ENCODE results near the gene GALK1.
A peak's percentile ranks its signal among the peaks of the same experiment; 100 is the strongest.
"Not testable (repeated sequence)": the region's sequence is repeated elsewhere in the genome, so short reads cannot be mapped to it uniquely, and the experiment has no call there.

The GALK1 gene

DNA sequence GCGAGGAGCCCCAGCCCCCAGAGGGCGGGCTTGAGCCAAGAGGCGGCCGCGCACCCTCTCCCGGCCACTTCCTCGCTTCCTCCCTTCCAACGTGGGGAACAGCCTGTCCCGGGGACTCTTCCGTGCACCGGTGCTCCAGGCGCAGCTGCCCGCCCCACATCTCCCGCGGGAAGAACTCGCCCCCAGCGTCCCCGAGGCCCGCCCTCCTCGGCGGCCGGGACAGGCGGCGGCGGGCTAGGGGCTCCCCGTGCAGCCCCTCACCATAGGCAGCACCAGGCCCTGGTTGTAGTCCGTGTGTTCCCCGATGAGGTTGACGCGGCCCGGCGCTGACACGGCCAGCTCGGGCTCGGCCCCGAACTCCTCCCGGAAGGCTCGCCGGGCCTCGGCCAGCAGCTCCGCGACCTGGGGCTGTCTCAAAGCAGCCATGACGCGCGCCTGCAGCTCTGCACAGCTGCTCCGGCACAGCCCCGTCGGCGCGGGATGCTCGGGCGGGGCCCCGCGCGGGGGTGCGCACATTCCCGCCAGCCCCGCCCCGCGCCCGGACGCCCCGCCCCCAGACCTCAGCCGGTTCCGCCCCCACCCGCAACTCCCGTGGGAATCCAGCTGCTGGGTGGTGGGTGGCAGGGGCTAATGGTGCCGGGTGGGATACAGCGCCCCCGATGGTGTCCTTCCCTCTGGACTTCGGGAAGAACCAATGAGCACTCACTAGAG lies at the start of gene GALK1:
TSS of gene GALK1 (minus strand) at position 482 of the 711 bp plus-strand sequence. CDS start at position 426, 56 bp downstream.
- peak; percentile 90 for DNase-seq (ENCODE audit: low spot score)
- peak; percentile 48 for FAIRE-seq

DNA sequence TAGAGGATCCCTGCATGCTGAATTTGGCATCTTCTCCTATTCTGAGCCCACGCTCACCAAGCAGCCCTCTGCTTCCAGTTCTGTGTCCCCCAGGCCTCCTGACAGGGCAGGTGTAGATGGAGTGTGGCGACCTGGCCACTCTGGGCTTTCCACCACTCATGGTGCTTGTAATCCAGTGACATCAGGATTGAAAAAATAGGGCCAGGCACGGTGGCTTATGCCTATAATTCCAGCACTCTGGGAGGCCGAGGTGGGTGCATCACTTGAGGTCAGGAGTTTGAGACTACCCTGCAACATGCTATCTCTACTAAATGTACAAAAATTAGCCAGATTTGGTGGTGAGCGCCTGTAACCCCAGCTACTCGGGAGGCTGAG lies 49.0 kb upstream of the GALK1 start:
- FAIRE-seq (no peak), DNase-seq (ENCODE audit: low spot score) (no peak)

DNA sequence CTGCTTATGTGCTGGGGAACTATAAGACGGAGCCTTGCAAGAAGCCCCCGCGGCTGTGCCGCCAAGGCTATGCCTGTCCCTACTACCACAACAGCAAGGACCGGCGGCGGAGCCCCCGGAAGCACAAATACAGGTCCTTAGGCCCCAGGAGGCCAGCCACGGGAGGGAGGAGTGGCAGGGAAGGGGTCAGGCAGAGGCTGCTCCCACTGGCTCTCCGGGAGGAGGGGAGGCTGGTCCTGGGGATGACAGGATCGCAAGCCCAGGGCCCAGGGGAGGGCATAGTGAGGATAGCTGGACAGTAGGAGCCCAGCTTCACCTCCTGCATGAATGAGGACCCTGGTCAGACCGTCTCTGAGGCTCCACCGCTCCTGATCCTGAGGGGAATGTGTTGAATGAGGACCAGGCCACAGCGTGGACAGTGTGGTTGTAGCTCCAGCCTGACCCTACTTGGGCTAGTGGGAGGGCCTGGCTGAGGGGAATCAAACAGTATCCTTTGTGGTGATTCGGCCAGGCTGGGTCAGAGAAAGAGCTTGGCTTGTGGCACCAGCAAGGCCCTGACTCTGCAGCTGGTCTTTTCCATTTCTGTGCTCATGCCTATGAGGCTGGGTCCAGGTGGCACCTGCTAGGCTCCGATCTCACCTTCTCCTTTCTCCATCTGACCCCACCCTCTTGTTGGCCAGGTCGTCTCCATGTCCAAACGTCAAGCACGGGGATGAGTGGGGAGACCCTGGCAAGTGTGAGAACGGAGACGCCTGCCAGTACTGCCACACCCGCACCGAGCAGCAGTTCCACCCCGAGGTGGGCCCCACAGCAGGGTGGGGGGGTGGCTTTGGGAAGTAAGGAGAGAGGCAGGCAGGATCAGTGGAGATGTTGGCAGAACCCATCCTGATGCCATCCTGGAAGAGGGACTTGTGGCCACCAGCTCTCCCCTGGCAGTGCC lies 48.4 kb upstream of the GALK1 start:
- FAIRE-seq (peak; percentile 82), DNase-seq (ENCODE audit: low spot score) (no peak)

DNA sequence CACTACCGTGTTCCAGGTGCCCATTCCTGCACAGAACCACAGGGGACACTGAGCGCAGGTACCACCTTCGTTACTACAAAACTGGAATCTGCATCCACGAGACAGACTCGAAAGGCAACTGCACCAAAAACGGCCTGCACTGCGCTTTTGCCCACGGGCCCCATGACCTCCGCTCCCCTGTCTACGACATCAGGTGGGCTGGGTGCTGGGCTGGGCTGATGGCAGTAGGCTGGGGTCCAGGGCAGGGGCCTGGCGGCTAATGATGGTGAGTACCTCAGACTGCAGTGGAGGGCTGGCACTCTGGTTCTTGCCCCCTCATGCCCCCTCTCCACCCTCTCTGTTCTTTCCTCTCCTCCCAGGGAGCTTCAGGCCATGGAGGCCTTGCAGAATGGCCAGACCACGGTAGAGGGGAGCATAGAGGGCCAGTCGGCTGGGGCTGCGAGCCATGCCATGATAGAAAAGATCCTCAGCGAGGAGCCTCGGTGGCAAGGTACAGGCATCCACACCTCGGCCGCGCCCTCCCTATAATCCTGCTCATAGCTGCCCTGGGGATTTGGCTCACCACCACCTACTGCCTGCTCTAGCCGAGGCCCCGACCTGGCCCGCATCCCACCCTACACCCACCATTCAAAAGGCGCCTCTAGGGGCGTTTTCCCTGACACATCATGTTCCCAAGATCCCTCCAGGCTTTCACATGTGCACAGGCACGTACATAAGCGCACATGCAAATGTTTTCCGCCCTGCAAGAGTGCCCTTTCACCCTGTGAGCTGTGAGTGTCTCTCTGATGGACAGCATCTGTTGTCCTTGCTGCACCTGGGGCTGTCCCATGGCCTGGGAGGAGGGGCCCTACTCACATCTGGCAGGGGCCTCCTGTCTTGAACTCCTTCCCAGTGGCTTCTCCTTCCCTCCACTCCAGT lies 47.4 kb upstream of the GALK1 start:
- no peak for DNase-seq (ENCODE audit: low spot score)
- no peak for FAIRE-seq

DNA sequence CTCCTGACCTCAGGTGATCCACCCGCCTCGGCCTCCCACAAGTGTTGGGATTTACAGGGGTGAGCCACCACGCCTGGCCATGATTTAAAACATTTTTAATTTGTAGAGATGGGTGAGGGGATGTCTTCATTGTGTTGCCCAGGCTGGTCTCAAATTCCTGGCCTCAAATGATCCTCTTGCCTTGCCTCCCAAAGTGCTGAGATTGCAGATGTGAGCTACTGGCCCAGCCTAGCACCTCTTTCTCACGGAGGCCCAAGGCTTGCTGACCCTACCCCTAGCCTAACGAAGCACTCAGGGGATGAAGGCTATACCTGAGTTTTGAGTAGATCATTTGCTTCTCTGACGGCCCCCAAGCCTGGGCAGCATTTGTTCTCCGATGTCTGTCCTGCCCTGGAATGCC lies 46.2 kb upstream of the GALK1 start:
- DNase-seq (ENCODE audit: low spot score) (no peak), FAIRE-seq (peak; percentile 35)

DNA sequence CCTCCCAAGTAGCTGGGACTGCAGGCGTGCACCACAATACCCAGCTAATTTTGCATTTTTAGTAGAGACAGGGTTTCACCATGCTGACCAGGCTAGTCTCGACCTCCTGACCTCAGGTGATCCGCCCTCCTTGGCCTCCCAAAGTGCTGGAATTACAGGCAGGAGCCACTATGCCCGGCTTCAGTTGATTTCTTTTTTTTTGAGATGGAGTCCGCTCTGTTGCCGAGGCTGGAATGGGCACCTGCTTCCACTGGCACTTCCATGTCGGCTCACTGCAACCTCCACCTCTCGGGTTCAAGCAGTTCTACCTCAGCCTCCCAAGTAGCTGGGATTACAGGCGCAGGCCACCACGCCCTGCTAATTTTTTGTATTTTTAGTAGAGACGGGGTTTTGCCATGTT lies 45.8 kb upstream of the GALK1 start:
- peak; percentile 66 for FAIRE-seq
- not testable (repeated sequence) for DNase-seq (ENCODE audit: low spot score)

DNA sequence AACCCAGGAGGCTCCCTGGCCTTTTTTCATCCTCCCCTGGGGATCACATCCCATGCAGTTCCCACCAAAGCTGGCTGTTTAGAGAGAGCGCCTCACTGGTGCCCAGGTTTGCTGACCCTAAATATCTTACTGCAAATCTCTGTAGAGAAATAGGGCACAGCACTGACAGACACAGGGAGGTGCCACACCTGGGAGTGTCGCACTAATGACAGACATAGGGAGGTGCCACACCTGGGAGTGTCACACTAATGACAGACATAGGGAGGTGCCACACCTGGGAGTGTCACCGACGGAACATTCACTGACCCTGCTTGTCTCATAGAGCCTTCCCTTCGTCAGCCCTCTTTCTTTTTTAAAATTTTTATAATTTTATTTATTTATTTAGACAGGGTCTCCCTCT lies 45.2 kb upstream of the GALK1 start:
- no peak for DNase-seq (ENCODE audit: low spot score)
- FAIRE-seq: no peak

DNA sequence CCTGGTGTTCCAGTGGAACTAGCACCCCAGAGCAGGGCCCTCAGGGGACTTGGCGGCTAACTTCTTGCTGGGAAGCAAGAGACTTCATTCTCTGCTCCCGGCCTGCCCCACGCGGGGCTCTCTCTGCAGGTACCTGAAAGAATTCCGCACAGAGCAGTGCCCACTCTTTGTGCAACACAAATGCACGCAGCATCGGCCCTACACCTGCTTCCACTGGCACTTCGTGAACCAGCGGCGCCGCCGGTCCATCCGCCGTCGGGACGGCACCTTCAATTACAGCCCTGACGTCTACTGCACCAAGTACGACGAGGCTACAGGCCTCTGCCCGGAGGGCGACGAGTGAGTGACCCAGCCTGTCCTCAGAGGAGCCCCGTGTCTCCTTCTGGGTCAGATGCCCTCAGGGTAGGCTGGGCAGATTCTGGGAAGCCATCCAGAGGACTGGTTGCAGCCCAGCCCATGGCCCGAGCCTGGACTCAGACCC lies 44.7 kb upstream of the GALK1 start:
- FAIRE-seq: no peak

DNA sequence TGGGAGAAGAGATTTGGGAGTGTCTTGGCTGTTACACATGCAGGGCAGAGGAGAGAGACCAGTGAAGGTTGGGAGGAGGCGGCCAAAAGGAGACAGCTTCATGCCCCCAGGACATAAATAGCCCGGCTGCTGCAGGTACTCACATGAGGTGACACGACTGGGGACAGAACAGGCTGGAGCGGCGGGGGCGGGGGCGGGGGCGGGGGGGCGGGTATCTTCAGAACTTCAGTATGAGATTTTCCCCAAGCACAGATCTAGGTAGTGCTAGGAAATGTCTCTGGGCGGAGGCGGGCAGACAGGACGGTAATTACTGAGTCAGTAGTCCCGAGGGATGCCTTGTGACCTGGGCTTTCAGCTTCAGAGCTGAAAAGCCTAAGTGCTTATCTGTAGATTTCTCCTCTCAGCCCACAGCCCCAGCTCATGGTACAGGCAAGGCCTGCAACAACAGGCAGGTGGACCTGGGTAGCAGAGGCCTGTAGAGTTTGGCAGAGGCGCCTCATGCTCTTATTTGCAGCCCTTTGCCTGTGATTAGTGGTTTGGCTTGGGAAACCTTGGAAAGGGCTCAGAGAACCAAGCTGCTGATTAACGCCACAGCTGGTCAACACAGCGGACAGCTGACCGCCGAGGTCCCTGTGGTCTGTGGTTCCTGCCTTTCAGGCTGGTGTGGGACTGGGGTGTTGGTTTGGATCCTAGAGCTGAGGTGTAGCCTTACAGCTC lies 44.1 kb upstream of the GALK1 start:
- DNase-seq (ENCODE audit: low spot score): no peak

More for the DNA sequence above, 44.7 kb upstream of the GALK1 start:
- DNase-seq (ENCODE audit: low spot score): no peak

DNA sequence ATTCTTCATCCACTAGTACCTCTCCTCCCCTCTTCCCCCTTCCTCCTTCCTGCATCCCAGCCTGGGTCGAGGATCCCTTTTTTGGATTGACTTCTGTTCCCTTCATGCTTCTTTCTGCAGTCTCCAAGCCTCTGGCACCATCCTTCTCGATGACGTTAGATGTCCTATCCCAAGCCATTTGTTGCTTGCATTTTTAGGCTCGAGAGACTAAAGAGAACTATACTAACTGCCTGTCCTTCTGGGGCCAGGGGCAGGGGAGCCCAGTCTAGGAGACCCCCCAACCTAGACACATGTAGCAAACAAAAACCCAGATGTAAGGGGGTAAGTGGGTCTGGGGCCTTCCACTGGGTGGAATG lies 43.5 kb upstream of the GALK1 start:
- FAIRE-seq: no peak
- DNase-seq (ENCODE audit: low spot score): no peak

More for the DNA sequence above, 44.1 kb upstream of the GALK1 start:
- no peak for FAIRE-seq

DNA sequence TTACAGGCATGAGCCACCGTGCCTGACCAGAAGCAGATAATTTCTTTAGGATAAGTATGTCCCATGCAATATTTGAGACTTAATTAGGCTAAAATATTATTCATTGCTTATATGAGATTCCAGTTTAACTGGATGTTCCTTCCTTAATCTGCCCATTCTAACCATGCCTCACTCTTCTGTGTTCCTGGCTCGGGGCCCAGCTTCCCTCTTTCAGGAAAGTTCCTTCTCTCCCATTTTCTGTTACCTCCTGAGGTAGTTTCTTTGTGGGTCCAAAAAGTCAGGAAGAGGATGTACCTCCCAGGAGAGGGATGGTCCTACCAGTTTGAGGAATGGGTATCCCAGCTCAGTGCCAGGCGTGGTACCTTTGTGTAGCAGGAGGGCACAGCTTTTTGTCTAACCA lies 42.9 kb upstream of the GALK1 start:
- no peak for DNase-seq (ENCODE audit: low spot score)
- FAIRE-seq: no peak

DNA sequence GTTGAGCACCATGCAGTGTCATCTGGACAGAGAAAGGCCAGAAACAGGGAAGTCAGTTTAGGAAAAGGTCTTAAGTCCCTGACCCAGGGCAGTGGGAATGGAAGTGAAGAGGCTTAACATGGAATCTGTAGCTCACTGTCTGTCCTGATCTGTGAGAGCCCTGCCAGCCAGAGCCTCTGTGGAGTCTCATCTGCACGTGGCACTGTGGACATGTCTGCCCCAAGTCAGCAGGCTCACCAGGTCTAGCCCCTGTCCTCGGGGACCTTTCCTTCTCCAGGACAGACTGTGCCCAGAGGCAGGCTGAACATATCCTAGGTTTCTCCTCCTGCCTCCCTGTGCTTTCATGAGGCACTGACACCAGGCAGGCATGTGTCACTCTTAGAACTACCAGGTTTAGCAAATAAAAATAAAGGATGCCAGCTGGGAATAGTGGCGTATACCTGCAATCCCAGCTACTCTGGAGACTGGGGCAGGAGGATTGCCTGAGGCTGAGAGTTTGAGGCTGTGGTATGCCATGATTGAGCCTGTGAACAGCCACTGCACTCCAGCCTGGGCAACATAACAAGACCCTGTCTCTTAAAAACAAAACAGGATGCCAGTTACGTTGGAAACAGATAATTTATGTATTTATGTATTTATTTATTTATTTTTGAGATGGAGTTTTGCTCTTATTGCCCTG lies 42.0 kb upstream of the GALK1 start:
- FAIRE-seq (no peak), DNase-seq (ENCODE audit: low spot score) (no peak)

DNA sequence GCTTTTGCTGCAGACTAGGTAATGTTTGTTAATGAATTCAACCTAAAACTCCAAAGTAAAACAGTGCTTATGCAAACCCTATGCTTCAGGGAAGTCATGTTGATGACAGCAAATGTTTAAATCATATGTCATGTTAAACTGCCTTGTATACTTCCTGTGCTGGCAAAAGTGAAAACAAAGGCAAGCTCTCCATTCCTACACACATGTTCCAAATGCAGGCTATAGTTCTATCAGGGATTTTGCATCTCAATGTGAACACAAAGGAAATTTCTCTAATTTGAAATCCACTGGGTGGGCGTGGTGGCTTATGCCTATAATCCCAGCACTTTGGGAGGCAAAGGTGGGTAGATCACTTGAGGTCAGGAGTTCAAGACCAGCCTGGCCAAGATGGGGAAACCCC lies 38.9 kb upstream of the GALK1 start:
- no peak for FAIRE-seq
- DNase-seq (ENCODE audit: low spot score): no peak

DNA sequence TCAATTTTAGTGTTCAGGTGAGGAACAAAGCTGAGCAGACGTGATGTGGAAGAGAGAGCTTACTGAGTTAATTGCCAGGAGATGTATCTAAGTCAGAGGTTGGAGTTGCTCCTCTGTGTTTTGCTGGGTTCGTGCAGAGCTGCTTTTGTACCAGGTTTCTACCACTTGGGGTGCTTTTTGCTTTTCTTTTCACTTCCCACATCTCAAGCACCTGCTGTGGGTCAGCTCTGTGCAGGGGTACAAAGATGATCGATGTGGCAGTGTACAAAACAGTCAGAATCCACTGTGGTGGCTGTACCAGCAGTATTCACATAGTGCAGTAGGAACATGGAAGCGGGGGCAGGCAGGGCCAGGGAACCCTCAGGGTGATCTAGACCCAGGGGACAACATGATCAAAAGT lies 34.4 kb upstream of the GALK1 start:
- DNase-seq (ENCODE audit: low spot score): no peak
- no peak for FAIRE-seq

DNA sequence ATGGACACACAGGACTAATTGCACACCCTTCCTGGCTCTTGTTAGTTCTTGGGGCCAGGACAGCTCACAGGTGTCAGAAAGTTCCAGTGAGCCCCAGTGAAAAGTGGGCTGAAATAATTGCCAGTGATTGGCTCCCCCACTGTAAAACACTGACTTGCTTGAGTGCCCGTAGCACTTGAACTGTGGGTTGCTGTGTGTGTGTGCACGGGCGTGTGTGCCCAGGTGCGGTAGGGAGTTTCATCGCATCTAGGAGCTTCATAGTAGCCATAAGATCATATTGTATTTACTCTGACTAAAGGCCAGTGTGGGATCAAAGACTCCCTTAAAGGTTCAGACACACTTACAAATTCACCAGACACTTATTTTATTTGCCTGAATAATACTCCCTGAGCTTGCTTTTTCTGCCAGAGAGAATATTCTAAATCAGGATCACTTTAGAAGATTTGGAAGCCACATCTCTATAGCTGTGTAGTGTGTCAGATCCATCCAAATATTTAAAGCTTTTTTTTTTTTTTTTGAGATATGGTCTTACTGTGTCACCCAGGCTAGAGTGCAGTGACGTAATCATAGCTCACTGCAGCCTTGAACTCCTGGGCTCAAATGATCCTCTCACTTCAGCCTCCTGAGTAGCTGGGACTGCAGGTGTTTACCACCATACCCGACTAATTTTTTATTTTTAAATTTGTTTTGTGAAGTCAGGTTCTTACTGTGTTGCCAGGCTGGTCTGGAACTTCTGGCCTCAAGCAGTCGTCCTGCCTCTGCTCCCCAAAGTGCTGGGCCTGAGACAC lies 31.0 kb upstream of the GALK1 start:
- FAIRE-seq (no peak), DNase-seq (ENCODE audit: low spot score) (no peak)

DNA sequence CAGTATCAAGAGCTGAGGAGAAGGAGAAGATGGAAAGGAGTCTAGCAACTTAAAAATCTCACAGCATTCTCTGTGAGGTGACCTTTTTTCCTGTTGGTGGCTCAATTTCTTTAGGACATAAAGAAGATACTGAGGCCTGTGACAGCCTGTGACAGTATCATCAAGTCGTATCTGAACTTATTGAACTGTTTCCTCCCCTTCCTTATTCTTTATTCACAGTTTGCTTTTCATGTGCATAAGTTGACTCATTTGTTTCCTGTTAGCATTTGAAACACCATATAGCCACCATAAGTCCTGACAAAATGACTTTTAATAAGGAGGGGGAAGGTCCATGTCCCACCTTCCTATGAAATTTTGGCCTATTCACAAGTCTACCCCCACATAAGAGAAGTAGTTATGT lies 28.5 kb upstream of the GALK1 start:
- DNase-seq (ENCODE audit: low spot score) (no peak), FAIRE-seq (no peak)

DNA sequence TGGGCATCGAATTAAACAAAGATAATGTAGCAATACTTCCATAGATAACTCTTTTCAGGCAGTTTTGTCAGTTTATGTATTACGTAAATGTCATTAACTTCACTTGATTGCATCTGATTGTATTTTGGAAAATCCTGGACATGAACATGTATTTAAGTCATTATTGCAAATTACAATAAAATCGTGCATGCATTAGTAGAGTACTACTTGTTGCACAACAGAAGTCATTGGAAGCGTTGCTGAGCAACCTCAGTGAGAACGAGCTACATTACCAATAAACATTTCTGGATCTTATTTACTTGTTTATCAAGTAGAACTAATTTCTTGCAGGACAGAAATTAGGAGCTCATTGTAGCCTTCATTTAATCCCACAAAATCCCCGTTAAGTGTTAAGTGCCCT lies 26.3 kb upstream of the GALK1 start:
- no peak for FAIRE-seq
- DNase-seq (ENCODE audit: low spot score): no peak

DNA sequence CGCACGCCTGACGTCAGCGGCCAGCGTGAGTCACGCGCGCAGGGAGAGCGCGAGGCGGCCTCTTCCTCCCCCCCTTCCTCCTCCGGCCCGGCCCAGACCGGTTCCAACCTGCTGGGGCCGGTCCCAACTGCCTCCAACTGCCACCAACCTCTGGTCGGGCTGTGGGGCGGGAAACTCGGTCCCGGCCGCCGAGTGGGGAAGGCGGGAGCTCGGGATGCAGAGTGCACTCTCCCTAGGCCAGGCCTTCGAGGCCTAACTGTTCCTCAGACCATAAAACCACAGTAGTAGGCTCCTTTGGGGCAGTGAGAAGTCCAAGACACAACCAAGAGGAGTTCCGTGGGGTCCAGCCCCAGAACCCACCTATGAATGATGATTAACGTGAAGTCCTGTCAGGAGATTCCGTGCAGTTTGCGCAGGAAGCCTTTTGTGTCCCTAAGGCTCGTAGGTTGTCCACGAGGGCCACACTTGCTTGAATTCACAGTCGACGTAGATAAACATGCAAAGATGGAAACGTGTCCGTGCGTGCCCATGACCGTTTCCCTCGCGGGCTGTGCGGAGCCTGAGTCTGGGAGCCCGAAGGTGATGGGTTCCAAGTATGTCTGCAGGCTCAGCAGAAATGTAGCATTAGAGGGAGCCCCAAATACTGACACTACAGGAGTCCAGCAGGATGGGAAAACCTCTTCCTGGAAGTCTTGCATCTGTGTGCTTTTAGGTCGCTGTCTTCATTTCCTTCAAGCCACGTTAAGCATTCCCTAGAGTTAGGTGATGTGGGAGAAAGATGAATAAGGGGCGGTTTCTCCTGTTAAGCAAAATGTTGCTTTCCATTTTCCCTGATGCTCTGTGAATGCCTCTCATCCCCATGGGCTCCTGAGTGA lies 20.3 kb upstream of the GALK1 start:
- DNase-seq (ENCODE audit: low spot score) (peak; percentile 93), FAIRE-seq (peak; percentile 44)
